HG03064 (cell line): Measurements from ENCODE around the gene FCSK.

ENCODE experiments used
- ATAC-seq: cut with Tn5 transposase; IDR thresholded peaks from one replicate; pipeline ENCODE4 v1.9.1; 2021; ENCODE audit warnings: low read depth; ENCODE audit not compliant: unreplicated experiment

Gene FCSK

GRCh38 chr16:70476272-70477020 is 22.1 kb downstream of the FCSK start:
- peak; percentile 85 for ATAC-seq

GRCh38 chr16:70478169-70478568 is 23.8 kb downstream of the FCSK start:
- no peak for ATAC-seq

- ATAC-seq = no peak
Measured at GRCh38 chr16:70478912-70479341, 24.5 kb downstream of the FCSK start.

DNA sequence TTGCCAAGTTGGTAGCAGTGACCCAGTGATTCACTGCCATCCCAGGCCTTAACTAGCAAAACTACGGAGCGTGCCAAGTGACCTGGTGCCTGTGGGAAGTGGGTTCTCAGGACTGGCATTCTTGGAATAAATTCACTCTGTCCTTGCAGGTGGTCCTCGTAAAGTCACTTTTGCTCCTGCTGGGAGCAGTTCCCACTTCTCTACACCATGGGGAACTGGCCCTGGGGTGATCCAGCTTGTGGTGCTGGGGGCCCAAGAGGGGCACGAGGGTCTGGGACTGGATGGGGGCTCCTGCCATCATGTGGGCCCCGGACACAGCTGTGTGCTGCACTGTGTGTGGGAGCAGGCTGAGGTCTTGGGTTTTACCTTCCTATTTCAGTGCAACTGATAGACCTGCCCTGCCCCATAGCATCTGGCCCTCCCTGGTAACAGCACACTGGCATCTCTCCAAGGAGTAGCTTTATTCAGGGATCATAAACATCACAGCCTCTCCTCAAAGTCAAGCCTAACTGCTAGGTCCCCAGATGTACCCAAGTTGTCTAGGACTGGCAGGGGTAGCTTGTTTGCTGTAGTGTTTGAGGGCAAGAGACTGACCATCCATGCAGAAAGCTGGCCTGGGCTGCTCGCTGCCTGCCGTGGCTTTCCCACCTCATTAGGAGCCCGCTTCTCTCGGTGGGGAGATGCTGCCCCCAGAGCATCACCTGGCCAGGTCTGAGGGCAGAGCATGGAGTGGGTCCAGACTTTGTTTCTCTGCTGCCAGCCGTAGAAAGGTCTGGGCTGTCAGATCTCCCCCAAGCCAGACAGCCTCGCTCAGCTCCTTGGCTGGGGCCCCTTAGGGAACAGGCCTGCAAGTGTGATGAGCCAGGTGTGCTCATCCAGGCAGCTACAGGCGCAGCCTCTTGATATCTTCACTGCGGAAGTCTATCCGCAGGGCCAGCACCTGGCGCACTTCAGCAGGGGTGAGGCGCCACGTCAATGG is 26.0 kb downstream of the FCSK start:
- ATAC-seq = no peak

GRCh38 chr16:70481929-70482536 is 27.6 kb downstream of the FCSK start:
- no peak for ATAC-seq

DNA sequence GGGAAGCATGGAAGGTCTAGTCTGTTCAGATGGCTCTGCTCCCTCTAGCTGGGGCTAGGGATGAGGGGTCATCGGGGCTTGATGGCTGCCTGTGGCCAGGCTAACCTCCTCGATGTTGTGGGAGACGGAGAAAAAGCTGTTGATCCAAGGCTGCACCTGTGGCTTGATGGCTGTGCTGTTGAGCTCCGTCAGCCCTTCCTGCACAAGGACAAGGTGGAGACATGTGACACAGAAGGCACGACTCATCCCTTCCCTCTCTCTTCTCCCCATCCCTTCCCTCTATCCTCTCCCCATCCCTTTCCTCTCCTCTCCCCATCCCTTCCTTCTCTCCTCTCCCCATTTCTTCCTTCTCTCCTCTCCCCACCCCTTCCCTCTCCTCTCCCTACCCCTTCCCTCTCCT is 28.2 kb downstream of the FCSK start:
- no peak for ATAC-seq

GRCh38 chr16:70483426-70483825 is 29.0 kb downstream of the FCSK start:
- ATAC-seq = peak; percentile 73

GRCh38 chr16:70484867-70485266 is 30.5 kb downstream of the FCSK start:
- no peak for ATAC-seq

DNA sequence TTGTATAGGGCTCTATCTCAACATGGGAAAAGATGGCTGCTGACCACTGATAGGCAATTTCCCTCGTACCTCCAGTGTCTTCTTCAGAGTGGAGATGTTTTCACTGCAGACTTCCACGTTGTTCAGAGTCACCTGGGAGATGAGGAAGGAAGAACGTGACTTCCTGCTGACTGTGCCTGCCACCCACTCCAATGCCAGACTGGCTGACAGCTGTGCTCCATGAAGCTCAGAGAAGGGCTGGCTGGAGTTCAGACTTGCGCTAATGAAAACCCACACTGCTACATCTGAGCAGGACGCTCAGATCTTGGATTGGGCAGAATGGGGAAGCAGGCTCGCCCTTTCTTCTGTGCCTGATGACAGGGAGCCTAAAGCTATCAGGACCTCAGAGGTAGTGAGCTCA is 35.9 kb downstream of the FCSK start:
- no peak for ATAC-seq

- no peak for ATAC-seq
Measured at GRCh38 chr16:70493802-70494201, 39.4 kb downstream of the FCSK start.

DNA sequence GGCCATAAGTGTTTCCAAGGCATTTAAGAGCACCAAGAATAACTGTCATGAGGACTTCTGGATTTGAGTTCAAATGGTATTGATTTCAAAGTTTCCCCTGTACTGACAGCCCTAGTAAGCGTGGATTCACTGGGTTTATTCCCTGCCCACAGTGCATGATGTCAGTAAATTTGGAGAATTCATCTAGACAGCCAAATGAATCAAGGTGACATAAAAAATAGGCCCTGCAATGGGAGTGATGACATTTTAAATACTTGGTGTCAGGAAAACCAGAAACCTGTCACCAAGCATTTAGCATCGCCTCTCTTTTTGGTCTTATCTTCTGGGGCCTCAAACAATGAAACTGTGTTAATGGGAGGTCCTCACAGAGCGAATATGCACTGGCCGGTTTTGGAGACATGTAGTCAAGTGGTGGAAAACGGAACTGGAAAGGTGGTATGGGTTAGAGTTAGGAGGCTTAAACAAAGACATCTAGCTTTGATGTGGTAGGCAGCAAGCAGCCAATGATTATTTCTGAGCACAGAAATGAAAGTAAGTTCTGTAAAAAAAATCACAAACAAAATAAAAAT is 39.9 kb downstream of the FCSK start:
- no peak for ATAC-seq

GRCh38 chr16:70494777-70495176 is 40.4 kb downstream of the FCSK start:
- ATAC-seq = no peak

- ATAC-seq = no peak
Measured at GRCh38 chr16:70495425-70496182, 41.2 kb downstream of the FCSK start.

- ATAC-seq = no peak
Measured at GRCh38 chr16:70496513-70496912, 42.1 kb downstream of the FCSK start.

- ATAC-seq = no peak
Measured at GRCh38 chr16:70508752-70509151, 54.4 kb downstream of the FCSK start.

DNA sequence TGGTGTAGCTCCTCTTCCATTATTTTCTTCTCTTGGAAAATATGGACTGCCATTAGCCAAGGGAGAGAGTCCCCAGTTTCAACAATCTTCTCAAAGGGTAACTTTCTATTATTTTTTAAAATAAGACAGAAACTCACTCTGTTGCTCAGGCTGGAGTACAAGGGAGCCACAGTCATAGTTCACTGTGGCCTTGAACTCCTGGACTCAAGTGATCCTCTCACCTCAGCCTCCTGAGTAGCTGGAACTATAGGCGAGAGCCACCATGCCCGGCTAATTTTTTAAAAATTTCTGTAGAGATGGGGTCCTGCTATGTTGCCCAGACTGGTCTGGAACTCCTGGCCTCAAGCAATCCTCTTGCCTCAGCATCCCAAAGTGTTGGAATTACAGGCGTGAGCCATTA is 55.8 kb downstream of the FCSK start:
- ATAC-seq = no peak

- no peak for ATAC-seq
Measured at GRCh38 chr16:70511833-70512232, 57.4 kb downstream of the FCSK start.

GRCh38 chr16:70512456-70512855 is 58.1 kb downstream of the FCSK start:
- ATAC-seq = no peak

DNA sequence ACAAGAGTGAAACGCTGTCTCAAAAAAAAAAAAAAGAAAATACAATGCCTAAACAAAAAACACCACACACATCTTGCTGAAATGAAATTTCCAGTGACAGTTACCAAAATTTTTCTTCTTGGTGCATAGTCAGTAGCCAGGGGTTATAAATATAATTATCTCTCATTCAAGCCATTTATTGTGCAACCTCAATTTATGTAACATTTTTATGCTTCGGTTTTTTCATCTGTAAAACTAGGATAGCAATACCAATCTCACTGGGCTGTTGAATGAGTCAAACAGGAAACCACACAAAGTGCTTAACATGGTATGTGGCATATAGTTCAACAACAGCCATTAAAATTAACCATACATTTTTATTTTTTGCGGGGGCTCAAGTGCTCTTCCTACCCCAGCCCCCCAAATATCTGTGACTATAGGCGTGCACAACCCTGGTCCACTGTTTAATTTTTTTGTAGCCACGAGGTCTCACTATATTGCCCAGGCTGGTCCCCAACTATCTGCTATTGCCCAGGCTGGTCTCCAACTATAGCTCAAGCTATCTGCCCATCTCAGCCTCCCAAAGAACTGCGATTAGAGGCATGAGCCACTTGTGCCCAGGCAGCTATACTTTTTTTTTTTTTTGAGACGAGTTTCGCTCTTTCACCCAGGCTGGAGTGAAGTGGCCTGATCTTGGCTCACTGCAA is 66.4 kb downstream of the FCSK start:
- ATAC-seq = no peak
